GM21367 (cell line): ENCODE measurements around the gene GGTLC2.

ENCODE experiments used
- ATAC-seq: cut with Tn5 transposase; IDR thresholded peaks from one replicate; pipeline ENCODE4 v1.9.1; 2021; ENCODE audit not compliant: unreplicated experiment

The GGTLC2 gene

DNA sequence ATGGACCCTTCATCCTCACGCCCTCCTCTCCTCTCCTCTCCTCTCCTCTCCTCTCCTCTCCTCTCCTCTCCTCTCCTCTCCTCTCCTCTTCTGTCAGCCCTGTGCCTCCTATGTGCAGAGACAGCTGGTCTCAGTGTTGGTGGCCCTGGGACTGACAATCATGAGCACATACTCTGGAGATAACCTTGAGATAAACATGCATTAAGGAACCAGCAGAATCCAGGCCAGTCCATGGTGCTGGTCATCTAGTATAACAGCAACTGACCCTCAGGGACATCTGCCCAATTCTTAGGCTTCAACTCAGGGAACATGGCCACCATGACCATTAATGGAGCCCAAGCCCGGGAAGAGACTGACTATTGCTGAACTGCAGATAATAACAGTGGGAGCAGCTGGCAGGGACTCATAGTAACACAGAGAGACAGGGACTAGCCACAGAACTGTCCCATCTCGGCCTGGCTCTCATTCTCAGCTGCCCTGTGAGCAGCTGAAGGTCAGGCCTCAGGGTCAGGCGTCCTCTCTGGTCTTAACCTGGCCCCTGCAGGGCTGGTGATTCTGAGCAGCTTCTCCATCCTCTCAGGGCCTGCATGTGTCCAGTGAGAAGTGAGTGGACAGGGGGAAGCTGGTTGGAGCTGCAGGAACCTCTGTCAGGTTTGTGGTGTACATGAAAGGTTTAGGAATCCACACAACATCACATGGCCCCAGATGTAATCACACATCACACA lies 45.4 kb downstream of the GGTLC2 start:
- no peak for ATAC-seq

DNA sequence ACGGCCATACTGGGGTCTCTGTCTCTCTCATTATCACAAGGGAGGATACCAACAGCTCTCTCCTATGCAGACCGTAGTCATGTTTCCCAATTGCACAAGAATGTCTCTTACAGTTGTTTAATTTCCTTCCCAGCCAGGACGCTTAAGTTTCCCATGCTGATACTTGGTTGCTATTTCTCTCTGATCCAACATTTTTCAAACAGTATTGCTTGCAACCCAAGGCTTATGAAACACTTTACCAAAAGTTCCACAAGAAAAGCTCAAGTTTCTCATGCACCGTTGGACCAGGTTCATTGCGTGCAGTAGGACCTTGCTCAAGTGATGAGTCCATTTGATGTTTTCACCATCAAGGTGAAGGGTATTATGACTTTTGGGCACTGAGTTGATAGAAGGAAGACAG lies 46.6 kb downstream of the GGTLC2 start:
- no peak for ATAC-seq

- no peak for ATAC-seq
These were observed 47.6 kb downstream of the GGTLC2 start for GRCh38 chr22:22691716-22692701.

DNA sequence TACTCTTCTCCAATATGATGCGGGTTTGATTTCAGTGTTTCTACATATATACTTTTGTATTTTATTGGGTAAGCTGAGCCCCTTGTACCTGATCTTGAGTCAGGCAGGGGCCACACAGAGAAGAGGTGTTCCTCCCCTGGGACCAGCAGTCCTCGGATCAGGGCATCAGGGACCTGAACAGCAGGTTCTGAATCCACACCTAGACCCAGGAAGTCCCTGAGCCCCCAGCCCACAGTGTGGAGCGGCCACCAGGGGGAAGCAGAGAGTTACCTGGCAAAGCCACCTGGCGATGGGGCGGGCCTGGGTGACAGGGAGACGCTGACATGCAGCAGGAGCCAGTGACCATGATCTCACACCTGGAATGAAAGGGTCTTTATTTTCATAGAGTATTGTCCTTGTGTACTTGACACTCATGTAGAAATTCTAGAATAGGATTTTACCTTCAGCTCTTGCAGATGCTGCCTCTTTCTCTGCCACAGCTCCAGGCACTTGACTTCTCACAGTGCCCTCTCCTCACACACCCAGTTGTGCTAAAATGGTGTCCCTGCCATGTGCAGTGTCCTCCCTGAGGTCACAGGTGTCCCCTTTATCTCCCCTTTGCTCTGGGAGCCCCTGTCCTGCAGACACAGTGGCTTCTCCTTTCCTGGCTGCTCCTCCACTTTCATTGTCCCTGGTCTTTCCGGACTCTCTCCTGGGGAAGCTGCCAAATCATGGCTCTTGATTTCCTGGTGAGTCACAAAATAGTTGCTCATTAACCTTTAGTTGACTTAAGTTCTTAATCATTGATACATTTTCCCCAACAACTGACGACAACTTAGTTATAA lies 48.5 kb downstream of the GGTLC2 start:
- no peak for ATAC-seq

GRCh38 chr22:22693531-22693884 lies 49.1 kb downstream of the GGTLC2 start:
- ATAC-seq = no peak

GRCh38 chr22:22694106-22694505 lies 49.7 kb downstream of the GGTLC2 start:
- ATAC-seq = no peak

- no peak for ATAC-seq
These were observed 51.7 kb downstream of the GGTLC2 start for GRCh38 chr22:22696104-22696503.
